Nephron progenitor cell (in vitro differentiated cells): Measurements from ENCODE around the gene TBK1.

Experiments
- DNase-seq: peaks from one replicate; pipeline ENCODE4 v3.0.0; 2021
- H3K27ac Mint-ChIP-seq: 2 replicates; pipeline ENCODE4 v1.8.0; 2021; ENCODE audit warnings: mild to moderate bottlenecking, moderate library complexity, mixed read lengths
- H3K27me3 Mint-ChIP-seq: 2 replicates; pipeline ENCODE4 v1.8.0; 2021; ENCODE audit warnings: mild to moderate bottlenecking, low read depth, mixed read lengths; ENCODE audit not compliant: poor library complexity
- H3K36me3 Mint-ChIP-seq: 2 replicates; pipeline ENCODE4 v1.8.0; 2021; ENCODE audit warnings: low read depth, mixed read lengths
- H3K4me1 Mint-ChIP-seq: 2 replicates; pipeline ENCODE4 v1.8.0; 2021; ENCODE audit warnings: mixed read lengths
- H3K4me3 Mint-ChIP-seq: 2 replicates; pipeline ENCODE4 v1.8.0; 2021; ENCODE audit warnings: mild to moderate bottlenecking, moderate library complexity, mixed read lengths
- H3K9me3 Mint-ChIP-seq: 2 replicates; pipeline ENCODE4 v1.8.0; 2021; ENCODE audit warnings: mild to moderate bottlenecking, moderate library complexity, mixed read lengths
- TF ChIP-seq, protein P1 (sequence below): fragments of 200-600 bp; sonication (generic); IDR thresholded peaks from 2 replicates; pipeline ENCODE4 v1.5.0; 2021; ENCODE audit warnings: antibody characterized with exemption

TBK1 gene

DNA sequence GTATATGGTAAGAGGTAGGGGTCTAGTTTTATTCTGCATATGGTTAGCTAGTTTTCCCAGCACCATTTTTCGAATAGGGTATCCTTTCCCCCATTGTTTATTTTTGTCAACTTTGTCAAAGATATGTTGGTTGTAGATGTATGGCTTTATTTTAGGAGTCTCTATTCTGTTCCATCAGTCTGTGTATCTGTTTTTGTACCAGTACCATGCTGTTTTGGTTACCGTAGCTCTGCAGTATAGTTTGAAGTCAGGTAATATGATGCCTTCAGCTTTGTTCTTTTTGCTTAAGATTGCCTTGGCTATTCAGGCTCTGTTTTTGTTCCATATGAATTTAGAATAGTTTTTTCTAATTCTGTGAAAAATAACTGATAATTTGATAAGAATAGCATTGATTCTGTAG lies 24.9 kb downstream of the TBK1 start:
- peaks cover 39% of the 10 kb centered on the region for H3K9me3 Mint-ChIP-seq
- no peak overlapping the region for H3K4me3 Mint-ChIP-seq
- H3K4me1 Mint-ChIP-seq = no peaks in the 10 kb centered on the region
- H3K27me3 Mint-ChIP-seq = peaks cover 3% of the 10 kb centered on the region
- no peak for DNase-seq
- no peak overlapping the region for H3K27ac Mint-ChIP-seq
- TF ChIP-seq, protein P1, sequence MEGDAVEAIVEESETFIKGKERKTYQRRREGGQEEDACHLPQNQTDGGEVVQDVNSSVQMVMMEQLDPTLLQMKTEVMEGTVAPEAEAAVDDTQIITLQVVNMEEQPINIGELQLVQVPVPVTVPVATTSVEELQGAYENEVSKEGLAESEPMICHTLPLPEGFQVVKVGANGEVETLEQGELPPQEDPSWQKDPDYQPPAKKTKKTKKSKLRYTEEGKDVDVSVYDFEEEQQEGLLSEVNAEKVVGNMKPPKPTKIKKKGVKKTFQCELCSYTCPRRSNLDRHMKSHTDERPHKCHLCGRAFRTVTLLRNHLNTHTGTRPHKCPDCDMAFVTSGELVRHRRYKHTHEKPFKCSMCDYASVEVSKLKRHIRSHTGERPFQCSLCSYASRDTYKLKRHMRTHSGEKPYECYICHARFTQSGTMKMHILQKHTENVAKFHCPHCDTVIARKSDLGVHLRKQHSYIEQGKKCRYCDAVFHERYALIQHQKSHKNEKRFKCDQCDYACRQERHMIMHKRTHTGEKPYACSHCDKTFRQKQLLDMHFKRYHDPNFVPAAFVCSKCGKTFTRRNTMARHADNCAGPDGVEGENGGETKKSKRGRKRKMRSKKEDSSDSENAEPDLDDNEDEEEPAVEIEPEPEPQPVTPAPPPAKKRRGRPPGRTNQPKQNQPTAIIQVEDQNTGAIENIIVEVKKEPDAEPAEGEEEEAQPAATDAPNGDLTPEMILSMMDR = no peak
- H3K36me3 Mint-ChIP-seq = peaks cover 69% of the 10 kb centered on the region

DNA sequence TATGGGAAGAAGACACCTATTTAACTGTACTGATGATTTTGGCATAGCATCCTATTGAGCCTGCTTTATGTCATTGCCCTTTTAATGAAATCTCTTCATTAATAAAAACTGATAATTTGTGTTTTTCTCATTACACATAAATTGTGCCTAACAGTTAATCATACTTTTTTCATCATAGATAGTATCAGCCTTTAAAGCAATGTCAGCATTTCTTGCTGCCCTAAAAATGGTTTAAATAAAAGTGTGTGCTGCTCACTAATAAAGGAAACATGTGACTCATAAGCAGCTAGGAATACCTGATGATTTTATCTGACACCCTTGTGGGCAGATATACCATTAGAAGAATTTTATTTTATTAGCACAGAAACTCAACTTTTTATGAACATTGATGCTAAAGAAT lies 26.7 kb downstream of the TBK1 start:
- no peaks in the 10 kb centered on the region for H3K4me1 Mint-ChIP-seq
- no peak overlapping the region for H3K4me3 Mint-ChIP-seq
- peaks cover 38% of the 10 kb centered on the region for H3K9me3 Mint-ChIP-seq
- H3K27ac Mint-ChIP-seq = no peak overlapping the region
- TF ChIP-seq, protein P1 = no peak
- H3K27me3 Mint-ChIP-seq = peaks cover 3% of the 10 kb centered on the region
- no peak for DNase-seq
- peaks cover 58% of the 10 kb centered on the region for H3K36me3 Mint-ChIP-seq

DNA sequence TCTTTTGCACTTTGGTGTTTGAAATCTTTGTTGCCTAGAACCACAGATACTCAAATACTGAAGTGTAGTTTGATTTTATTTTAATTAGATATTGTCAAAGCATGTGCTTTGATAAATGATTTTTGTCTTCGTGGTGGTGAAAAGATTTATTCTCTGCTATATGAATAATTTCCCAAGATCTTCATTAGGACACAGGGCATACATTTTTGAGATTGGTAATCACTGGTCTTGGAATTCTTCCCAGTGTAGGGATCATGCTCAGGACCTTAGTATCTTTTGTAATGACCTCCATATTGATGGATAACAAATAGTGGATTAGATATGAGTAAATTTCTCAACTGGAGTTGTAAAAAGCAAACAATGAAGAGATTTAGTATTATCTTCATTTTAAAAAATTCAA lies 28.2 kb downstream of the TBK1 start:
- Mint-ChIP-seq H3K27me3 (no peaks in the 10 kb centered on the region), H3K4me1 (no peaks in the 10 kb centered on the region), H3K27ac (peak overlapping the region; percentile 72), H3K36me3 (peaks cover 49% of the 10 kb centered on the region), H3K4me3 (no peak overlapping the region), H3K9me3 (peaks cover 27% of the 10 kb centered on the region)
- TF ChIP-seq, protein P1 = no peak
- DNase-seq = no peak

DNA sequence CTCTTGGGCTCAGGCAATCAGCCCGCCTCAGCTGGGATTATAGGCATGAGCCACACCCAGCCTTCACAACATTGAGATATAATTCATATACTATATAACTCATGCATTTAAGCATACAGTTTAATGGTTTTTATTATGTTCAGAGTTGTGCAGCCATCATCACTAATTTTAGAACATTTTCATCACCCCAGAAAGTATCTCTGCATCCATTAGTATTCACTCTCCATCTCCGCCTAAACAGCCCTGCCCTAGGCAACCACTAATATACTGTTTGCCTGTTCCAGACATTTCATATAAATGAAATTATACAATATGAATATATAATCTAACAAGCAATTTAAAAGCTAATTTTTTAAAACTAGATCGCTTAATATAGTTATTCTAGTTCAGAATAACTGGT lies 34.7 kb downstream of the TBK1 start:
- Mint-ChIP-seq H3K27me3 (no peaks in the 10 kb centered on the region), H3K9me3 (no peaks in the 10 kb centered on the region), H3K27ac (peak overlapping the region; percentile 87), H3K36me3 (peaks cover 44% of the 10 kb centered on the region), H3K4me1 (no peaks in the 10 kb centered on the region), H3K4me3 (no peak overlapping the region)
- TF ChIP-seq, protein P1 = no peak
- DNase-seq = no peak

DNA sequence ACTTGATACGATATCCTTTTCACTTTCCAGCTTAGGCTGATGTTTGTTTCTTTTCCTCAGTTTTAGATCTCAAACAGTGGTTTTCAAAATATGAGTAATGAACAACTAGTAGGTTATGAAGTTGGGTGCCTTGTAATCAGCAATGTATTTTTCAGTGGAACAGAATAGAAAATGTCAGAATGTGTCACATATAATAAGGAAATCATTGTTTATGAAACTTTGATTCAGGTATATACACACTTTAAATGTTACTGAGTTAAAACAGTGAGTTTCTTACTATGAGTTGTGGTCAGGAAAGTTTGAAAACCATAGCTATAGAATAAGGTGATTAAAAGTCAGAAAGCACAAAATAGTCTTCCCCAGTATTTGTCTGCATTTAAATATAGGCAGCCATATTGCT lies 39.8 kb downstream of the TBK1 start:
- no peaks in the 10 kb centered on the region for H3K9me3 Mint-ChIP-seq
- peaks cover 47% of the 10 kb centered on the region for H3K36me3 Mint-ChIP-seq
- no peak overlapping the region for H3K4me3 Mint-ChIP-seq
- no peak overlapping the region for H3K27ac Mint-ChIP-seq
- H3K4me1 Mint-ChIP-seq = no peaks in the 10 kb centered on the region
- TF ChIP-seq, protein P1 = no peak
- H3K27me3 Mint-ChIP-seq = no peaks in the 10 kb centered on the region
- no peak for DNase-seq

DNA sequence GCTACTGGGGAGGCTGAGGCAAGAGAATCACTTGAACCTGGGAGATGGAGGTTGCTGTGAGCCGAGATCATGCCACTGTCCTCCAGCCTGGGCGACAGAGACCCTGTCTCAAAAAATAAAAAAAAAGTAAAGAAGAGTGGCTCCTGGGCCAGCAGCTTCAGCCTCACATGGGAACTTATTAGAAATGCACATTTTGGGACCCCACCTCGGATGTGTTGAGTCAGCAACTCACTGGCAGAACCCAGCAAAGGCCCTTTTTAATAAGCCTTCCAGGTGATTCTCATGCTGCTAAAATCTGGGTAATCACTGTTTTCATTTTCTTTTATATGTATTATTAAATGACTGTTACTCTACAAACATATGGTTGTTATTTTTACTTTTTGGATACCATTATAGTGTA lies 41.6 kb downstream of the TBK1 start:
- H3K27ac Mint-ChIP-seq = no peak overlapping the region
- TF ChIP-seq, protein P1 = no peak
- H3K9me3 Mint-ChIP-seq = no peaks in the 10 kb centered on the region
- H3K4me3 Mint-ChIP-seq = no peak overlapping the region
- no peak for DNase-seq
- no peaks in the 10 kb centered on the region for H3K27me3 Mint-ChIP-seq
- no peaks in the 10 kb centered on the region for H3K4me1 Mint-ChIP-seq
- H3K36me3 Mint-ChIP-seq = peaks cover 60% of the 10 kb centered on the region
